AG08396 (cell line): ENCODE measurements around the gene LOXHD1.

Experiments
- DNase-seq: peaks from one replicate; pipeline ENCODE4 v3.0.0; 2012; ENCODE audit warnings: low spot score, mixed read lengths

The LOXHD1 gene, protein sequence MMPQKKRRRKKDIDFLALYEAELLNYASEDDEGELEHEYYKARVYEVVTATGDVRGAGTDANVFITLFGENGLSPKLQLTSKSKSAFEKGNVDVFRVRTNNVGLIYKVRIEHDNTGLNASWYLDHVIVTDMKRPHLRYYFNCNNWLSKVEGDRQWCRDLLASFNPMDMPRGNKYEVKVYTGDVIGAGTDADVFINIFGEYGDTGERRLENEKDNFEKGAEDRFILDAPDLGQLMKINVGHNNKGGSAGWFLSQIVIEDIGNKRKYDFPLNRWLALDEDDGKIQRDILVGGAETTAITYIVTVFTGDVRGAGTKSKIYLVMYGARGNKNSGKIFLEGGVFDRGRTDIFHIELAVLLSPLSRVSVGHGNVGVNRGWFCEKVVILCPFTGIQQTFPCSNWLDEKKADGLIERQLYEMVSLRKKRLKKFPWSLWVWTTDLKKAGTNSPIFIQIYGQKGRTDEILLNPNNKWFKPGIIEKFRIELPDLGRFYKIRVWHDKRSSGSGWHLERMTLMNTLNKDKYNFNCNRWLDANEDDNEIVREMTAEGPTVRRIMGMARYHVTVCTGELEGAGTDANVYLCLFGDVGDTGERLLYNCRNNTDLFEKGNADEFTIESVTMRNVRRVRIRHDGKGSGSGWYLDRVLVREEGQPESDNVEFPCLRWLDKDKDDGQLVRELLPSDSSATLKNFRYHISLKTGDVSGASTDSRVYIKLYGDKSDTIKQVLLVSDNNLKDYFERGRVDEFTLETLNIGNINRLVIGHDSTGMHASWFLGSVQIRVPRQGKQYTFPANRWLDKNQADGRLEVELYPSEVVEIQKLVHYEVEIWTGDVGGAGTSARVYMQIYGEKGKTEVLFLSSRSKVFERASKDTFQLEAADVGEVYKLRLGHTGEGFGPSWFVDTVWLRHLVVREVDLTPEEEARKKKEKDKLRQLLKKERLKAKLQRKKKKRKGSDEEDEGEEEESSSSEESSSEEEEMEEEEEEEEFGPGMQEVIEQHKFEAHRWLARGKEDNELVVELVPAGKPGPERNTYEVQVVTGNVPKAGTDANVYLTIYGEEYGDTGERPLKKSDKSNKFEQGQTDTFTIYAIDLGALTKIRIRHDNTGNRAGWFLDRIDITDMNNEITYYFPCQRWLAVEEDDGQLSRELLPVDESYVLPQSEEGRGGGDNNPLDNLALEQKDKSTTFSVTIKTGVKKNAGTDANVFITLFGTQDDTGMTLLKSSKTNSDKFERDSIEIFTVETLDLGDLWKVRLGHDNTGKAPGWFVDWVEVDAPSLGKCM (N-terminal part only)

DNA sequence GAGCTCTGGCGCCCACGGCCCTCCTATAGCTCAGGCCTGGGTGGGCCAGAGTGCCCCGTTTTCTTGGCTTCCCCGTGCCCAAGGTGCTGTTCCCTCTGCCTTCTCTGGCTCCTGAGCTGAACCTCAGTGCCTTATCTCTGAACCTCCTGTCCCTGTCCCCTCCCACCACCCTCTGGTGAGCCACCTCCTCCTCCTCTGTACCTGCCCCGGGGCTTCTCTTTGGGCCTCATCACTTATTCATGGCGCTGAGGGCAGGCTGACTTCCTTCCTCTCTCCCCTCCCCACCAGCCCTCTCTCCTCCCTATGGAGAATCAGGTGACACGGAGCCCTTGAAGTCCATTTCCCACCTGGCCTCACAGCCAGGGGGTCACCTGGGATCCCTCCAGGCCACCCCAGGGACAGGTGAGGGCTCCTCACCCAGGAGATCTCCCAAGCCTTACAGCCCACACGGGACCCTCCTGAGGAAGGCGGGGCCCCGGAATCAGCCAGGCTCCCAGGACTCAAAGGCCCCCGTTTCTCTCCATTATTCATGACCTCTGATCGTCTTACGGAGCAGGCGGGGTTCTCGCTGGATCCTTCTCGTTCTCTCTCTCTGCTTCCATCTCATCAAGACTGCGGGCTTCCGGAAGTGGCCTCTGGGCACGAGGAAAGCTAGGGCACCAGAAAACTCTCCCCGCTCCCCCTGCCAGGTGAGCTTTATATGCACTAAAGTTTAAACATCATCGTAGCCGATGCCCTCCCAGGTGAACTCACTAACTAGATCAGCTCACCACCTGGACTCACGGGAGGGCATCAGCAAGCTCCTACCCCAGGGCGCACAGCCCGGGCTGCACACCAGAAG, at the start of gene LOXHD1:
Gene LOXHD1 (minus strand): TSS at position 106 of the 841 bp plus-strand sequence. CDS start 187 bp downstream, outside the sequence.
- no peak for DNase-seq

DNA sequence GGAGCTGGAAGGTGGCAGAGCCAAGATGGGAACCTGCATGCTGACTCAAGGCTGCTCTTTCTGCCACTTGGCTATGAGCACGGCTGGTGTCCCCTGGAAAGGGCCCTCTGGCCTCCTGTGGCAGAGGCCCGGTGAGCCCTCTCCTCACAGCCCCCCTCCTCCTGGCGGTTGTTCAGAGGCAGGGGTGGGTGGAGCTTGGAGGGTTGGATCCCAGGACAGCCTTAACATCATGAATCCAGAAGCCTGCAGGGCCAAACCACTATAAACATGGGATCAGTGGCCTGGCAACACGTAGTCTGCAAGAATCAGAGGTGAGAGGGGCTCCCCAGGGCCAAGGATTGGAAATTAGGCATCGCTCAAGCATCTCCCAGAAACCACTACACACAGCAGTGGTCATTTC, 48.5 kb upstream of the LOXHD1 start:
- no peak for DNase-seq

GRCh38 chr18:46704816-46705215, 47.8 kb upstream of the LOXHD1 start:
- DNase-seq: no peak

DNA sequence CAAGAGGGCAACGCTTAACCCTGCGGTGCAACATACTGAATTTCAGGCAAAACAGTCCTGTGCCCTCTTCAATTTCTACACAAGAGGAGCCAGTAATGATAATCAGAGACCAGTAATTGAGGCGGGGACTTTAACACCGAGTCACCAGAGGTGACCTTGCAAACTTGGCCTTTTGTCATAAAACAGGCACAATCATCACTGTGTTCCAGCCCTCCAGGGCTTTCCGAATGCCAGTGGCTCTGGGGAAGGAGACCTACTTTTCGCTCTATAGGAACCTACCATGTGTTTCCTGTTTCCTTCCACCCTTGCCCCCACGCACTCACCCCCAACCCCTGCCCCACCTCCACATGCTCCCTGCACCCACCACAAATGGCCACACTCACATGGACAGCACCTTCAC, 47.2 kb upstream of the LOXHD1 start:
- DNase-seq: no peak

DNA sequence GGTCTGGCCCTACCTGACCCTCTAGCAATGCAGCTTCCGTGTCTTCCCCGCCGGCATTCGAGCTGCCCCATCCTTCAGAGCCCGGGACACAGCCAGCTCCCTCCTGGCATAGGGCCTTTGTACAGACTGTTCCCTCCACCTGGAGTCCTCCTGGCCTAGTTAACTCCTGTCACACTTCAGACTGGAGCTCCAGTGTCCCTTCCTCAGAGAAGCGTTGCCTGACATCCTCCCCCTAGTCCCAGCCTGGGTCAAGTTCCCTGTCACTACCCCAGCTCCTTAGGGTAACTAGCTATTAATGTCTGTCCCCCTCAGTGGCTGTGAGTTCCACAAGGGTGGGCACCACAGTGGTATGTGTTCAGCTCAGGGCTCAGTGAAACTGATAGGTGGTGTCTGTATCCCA, 45.5 kb upstream of the LOXHD1 start:
- DNase-seq: no peak

DNA sequence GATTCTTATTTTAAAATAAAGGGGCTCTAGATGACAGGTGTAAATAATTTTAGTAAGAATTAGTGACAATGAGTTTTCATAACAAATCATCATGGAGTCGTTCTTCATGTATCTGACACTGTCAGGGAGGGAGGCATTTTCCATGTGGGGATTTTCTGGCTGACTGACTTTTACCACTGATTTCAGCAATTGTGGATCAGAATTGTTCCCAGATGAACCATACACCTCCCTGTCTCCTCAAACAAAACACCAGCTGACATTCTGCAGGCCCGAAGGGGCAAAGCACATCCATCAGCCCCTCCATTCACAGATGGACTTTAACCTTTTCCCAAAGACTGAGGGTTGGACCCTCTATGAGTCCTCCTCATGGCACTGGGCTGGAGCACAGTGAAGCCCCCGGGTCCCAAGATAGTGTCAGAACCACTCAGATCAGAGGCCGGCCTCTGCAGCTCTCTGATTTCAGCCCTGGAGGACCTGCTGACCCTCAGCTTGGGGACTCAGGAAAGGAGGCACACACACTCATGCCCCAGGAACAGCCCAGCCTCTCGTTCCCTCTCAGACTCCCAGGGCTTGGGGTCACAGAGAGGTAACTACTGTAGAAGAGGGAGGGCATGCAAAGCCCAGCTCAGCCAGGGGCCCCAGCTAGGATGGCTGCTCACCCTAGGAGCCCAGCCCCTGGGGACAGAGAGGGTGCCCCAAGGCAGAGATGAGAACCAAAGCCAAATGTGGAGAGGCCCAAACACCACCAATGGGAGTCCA, 43.2 kb upstream of the LOXHD1 start:
- no peak for DNase-seq

- no peak for DNase-seq
Observed at GRCh38 chr18:46696702-46697101, 39.7 kb upstream of the LOXHD1 start.

GRCh38 chr18:46696268-46696667, 39.2 kb upstream of the LOXHD1 start:
- no peak for DNase-seq

DNA sequence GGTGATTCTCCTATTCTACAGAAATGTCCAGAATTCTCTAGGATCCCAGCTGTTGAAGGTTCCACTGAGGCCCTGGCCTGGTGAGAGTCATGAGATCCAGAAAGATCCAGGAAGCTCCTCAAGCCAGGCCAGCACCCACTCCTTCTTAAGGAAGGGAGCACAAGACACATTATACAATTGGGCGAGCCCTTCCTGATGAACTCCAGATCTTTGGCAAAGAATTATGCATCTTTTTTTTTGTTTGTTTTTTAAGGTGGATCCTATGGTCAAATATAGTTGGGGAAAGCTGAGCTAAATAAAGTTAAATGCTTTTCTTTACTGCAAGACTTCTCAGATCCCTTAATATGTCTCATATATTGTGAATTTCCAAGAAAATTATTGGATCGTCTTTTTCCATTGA, 37.0 kb upstream of the LOXHD1 start:
- DNase-seq: no peak

DNA sequence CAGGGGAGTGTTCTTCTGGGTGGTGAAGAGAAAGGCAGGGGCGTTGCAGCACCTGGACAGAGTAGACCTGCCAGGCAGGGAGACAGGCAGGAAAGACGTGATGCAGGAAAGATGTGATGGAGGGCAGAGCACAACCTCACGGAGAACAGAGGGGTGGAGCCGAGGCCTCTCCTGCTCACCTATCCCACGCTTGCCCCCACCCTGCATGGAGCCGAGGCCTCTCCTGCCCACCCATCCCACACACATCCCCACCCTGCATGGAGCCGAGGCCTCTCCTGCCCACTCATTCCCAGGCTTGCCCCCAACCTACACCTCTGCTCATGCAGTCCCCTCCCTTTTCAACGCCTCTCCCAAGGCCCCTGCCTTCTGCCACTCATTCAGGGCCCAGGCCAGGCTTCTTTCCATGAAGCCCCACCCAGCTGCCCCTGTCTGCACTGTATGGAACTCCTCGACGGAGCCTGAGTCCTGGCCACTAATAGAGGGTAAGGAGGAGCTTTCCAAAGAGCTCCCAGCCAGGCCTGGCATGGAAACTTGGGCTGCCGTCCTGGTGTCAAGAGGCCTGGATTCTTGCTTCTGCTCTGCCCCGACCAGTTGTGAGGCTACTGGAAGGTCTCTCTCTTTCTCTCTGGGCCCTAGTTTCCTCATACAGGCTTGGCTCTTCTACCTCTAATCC, 32.0 kb upstream of the LOXHD1 start:
- no peak for DNase-seq

- DNase-seq: no peak
Observed at GRCh38 chr18:46686186-46686585, 29.2 kb upstream of the LOXHD1 start.

GRCh38 chr18:46683252-46683651, 26.2 kb upstream of the LOXHD1 start:
- DNase-seq: no peak

DNA sequence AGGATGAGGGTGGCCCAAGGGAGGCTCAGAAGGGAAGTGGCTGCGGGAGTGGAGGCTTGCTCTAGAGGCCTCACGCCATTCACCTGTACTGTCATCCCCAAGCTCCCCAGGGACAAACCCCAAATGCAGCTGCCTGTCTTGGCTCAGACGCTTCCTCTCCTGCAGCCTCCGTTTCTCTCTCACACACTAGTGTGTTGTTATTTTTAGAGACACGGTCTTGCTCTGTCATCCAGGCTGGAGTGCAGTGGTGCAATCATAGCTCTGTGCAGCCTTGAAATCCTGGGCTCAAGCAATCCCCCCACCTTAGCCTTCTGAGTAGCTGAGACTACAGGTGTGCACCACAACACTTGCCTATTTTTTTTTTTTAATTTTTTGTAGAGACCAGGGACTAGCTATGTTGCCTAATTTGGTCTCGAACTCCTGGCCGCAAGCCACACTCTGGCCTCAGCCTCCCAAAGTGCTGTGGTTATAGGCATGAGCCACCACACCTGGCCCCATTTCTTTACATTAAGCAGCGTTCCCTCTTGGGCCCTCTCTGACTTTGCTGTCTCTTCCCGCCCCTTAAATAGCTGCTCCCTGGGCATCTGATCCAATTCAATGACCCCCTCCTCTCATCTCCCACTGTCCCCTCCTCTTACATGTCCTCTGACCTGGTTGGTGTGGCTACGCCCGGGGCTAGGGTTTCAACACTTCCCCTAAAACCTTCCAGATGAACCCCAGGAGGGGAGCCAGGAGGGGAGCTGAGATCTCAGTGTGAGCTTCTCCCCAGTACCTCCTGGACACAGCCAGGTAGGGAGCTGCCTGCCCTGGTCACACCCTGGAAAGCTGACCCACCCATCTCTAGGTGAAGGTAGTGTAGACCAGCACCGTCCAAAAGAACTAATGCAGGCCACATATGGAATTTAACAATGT, 24.0 kb upstream of the LOXHD1 start:
- no peak for DNase-seq

DNA sequence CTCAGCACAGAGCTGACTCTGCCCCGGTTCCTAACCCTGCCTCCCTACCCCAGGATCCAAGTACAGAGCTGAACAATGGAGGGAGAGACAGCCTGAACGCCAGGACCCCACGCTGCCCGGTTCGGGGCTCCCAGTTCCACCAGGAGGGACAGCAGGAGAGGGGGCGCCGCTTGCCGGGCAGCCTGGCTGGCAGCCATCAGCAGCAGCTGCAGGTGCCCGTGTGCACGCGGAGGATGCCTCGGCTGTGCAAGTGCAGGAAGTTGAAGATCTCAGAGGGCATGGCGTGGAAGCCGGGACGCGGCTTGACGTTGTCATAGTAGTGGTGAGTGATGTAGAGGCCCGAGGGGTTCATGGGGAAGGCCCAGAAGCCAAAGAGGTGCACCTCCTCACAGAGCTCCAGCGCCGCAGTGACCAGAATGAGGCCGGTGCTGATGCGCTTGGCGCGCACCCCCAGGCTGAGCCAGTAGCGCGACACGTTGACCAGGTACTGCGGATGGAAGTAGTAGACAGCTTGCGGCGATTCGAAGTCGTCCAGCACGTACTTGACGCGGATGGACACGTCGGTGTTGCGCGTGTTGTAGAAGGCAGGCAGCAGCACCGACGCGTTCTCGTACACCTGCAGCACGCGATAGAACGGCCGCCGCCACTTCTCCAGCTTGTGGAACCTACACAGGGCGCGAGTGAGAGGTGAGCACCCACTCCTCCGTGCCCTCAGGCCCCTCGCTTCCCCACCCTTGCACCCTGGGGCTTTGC, 23.0 kb upstream of the LOXHD1 start:
- DNase-seq: no peak

GRCh38 chr18:46678785-46679399, 21.9 kb upstream of the LOXHD1 start:
- no peak for DNase-seq

- no peak for DNase-seq
Observed at GRCh38 chr18:46678041-46678440, 21.0 kb upstream of the LOXHD1 start.

GRCh38 chr18:46677611-46678010, 20.6 kb upstream of the LOXHD1 start:
- peak; percentile 68 for DNase-seq
